NCI-H2171 (cell line): Measurements from ENCODE around the gene ZMYND8.
A peak's percentile ranks its signal among the peaks of the same experiment; 100 is the strongest.
"Not testable (repeated sequence)": the region's sequence is repeated elsewhere in the genome, so short reads cannot be mapped to it uniquely, and the experiment has no call there.

ENCODE experiments used
- DNase-seq: peaks from one replicate; lab custom pipeline; 2025; lab: John Stamatoyannopoulos, UW

The ZMYND8 gene

GRCh38 chr20:47224300-47224791 lies 132.2 kb downstream of the ZMYND8 start:
- DNase-seq: no peak

GRCh38 chr20:47223896-47224295 lies 132.6 kb downstream of the ZMYND8 start:
- no peak for DNase-seq

GRCh38 chr20:47222468-47223119 lies 133.9 kb downstream of the ZMYND8 start:
- no peak for DNase-seq

- DNase-seq: no peak
Observed at GRCh38 chr20:47221036-47221625, 135.4 kb downstream of the ZMYND8 start.

DNA sequence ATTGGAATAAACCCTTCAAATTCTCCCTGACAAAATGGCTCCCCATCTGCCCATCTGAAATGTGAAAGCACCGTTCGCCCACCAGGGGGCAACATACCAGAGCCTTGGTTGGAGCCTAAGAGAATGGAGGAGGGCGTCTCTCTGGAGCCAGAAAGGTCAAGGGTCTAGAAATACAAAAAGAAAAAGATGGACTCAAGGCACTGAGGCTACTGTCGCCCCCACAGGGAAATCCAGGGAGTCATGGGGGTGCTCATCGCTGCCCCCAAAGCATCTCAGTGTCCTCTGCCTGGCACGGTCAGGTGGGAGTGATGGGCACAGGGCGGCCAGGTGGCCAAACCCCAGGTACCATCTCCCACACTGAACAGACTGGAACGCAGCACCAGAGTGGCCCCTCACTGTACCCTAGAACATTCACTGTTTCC lies 136.3 kb downstream of the ZMYND8 start:
- no peak for DNase-seq

- no peak for DNase-seq
Observed at GRCh38 chr20:47217482-47218446, 138.7 kb downstream of the ZMYND8 start.

DNA sequence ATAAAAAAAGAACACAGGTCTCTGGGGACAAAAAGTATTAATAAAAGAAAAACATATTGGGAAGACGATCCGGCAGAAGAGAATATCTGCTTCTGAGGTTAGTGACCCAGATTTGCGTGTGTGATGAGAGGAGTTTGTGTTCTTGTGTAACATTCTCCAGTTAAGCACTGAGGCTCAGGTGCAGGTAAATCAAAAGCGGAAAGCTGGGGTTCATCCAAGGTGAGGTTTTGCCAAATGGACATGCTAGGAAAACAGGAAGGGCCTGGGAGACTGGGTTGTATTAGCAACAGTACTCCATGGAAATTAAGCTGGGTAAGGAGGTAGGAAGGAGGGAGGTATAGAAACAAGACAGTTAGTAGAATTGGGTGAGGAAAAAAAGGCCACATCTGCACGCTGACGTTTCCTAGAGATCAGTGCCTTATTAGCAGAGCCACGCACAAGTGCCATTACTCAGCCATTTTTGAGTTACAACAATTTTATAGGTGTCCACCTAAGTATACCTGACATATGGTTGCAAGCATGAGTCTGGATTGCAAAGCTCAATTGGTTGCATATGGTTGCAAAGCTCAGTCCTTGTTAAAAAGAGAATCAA lies 139.6 kb downstream of the ZMYND8 start:
- no peak for DNase-seq

DNA sequence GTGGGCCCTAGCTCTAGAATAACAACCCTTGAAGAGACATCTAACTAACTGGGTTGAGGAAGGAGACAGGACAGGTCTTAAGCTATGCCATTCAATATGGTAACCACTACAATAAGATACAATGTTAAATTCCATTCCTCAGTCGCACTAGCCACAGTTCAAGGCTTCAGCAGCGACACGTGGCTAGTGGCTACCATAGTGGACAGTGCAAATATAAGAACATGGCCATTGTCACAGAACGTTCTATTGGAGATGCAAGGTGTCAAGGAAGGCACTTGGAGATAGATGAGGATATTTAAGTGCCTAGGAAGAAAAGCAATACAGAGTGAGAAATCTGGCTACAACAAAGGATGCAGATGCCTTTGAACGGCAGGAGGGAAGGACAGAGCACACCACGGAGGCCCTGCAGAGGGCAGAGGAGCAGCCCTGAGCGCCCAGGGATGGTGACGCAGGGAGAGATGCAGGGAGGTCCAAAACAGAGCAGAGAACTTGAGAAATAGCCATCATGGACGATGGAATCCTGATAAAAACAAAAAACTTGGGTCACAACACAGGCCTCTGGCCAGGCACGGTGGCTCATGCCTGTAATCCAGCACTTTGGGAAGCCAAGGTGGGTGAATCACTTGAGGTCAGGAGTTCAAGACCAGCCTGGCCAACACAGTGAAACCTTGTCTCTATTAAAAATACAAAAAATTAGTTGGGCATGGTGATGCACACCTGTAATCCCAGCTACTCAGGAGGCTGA lies 140.7 kb downstream of the ZMYND8 start:
- no peak for DNase-seq

DNA sequence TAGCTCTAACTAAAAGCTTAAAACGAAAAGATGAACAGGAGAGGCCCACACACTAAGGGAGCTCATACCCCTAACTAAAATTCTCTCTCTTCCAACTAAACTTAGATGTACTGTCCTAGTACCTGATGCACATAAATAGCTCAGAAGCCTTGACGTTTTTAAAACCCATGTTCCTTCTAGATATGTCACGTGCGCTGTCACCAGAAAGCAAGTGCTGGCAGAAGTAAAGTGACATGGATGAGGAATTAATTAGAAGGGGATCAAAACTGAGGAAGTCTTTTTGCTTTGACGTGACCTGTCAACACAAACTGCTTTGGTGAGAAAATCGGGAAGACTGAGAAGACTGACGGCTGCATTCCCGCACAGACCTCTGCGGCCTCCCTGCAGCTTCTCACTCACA lies 142.5 kb downstream of the ZMYND8 start:
- no peak for DNase-seq

DNA sequence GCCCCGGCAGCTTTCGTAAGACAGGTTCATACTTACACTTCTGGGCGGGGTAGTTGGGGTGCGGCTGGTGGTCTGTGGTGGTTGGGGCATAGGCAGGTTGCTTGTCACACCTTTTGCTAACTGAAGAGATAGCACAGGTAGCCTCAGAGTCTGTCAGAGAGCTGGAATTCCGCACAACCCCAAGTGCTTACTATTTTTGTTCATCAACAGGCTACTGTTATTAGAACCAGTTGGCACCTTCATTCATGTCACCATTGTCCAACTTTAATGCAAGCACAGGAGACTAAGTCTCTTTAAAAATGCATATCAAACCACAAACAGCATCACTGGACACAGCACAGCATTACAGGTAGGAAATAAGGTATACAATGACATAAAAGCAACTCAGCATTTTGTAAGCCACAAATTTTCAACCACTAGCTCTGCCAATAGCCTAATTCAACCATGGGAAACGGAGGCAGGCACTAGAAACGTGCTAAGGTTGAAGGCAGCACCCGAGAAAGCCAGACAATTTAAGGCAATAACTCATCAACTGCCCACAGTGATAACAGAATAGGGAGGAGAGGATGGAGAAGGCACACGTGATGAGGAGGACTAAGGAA lies 143.8 kb downstream of the ZMYND8 start:
- no peak for DNase-seq

DNA sequence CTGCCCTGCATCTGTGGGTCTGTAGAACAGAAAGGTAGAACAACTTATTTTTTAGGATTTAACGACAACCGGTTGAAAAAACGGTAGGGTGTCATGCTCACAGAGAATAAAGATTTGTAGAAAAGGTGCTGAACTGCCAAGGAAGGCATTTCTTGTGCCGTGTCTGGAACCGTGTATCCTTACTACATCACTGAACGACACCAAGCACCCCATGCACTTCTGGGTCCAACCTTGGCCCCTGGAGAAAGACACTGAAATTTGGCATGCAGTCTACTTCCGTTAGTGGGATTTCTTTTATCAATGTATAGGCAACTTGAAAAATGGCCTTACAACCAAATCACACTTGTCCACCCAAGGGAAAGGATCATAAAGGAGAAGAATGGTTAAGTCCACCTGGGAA lies 145.5 kb downstream of the ZMYND8 start:
- DNase-seq: no peak

GRCh38 chr20:47210470-47210869 lies 146.0 kb downstream of the ZMYND8 start:
- DNase-seq: no peak

- DNase-seq: no peak
Observed at GRCh38 chr20:47209982-47210381, 146.5 kb downstream of the ZMYND8 start.

- no peak for DNase-seq
Observed at GRCh38 chr20:47208534-47209174, 147.8 kb downstream of the ZMYND8 start.

GRCh38 chr20:47206962-47207641 lies 149.4 kb downstream of the ZMYND8 start:
- no peak for DNase-seq

GRCh38 chr20:47206552-47206951 lies 149.9 kb downstream of the ZMYND8 start:
- DNase-seq: not testable (repeated sequence)

- DNase-seq: peak; percentile 95
Observed at GRCh38 chr20:47205577-47206123, 150.8 kb downstream of the ZMYND8 start.

DNA sequence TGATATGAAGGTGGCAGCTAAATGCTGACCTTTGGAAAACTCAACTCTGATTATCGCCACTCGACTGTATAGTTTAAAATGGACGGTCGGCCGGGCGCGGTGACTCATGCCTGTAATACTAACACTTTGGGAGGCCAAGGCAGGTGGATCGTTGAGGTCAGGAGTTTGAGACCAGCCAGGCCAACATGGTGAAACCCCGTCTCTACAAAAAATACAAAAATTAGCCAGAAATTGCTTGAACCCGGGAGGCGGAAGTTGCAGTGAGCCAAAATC lies 151.7 kb downstream of the ZMYND8 start:
- not testable (repeated sequence) for DNase-seq

- no peak for DNase-seq
Observed at GRCh38 chr20:47204008-47204849, 152.3 kb downstream of the ZMYND8 start.
